ENCODE data around the gene CDK5RAP2.

GRCh38 chr9:120382453-120382852 lies 197.5 kb downstream of the CDK5RAP2 start:
- TF ChIP-seq GATA2 (IDR thresholded peaks at IDR 0.05; ENCODE audit: low read depth, low read length) (no peak), GATA3 (IDR thresholded peaks at IDR 0.05; ENCODE audit: low read depth, low read length) (no peak)

Measured in SH-SY5Y (cell line).